Body of pancreas (tissue), 4 donors: ENCODE measurements around the gene ATG2A. TPM values are rescaled to one million over a fixed set of nuclear protein-coding genes. Genes with fewer than 3 reads are reported as not detected.
A peak's percentile ranks its signal among the peaks of the same experiment; 100 is the strongest.

Experiments
- ATAC-seq: fragments of 150-250 bp; one replicate; pipeline ENCODE4 v1.9.1; 2016
- DNase-seq, 4 donors: peaks; one replicate each; pipeline ENCODE4 v3.0.0-alpha.2; 2019
- H3K27ac ChIP-seq, 4 donors: fragments of 200-600 bp; sonication (generic); 1 replicate in 3 of 4; 2 replicates in 1 of 4; pipeline versions ENCODE4 v1.5.1 to v1.6.1; 2016 to 2019; ENCODE audit warnings: mild to moderate bottlenecking in 1 of 4, mixed read lengths in 1 of 4, moderate library complexity in 1 of 4
- H3K27me3 ChIP-seq, 2 donors: fragments of 200-600 bp; sonication (generic); one replicate each; pipeline ENCODE4 v1.6.0; 2016; ENCODE audit warnings: mild to moderate bottlenecking in 1 of 2
- H3K36me3 ChIP-seq, 2 donors: fragments of 200-600 bp; sonication (generic); replicated peaks in 1 of 2; 2 replicates each; pipeline ENCODE4 v1.5.1; 2016; ENCODE audit warnings: low read depth in 2 of 2; ENCODE audit not compliant: insufficient read depth in 1 of 2
- H3K4me1 ChIP-seq: fragments of 200-600 bp; sonication (generic); one replicate; pipeline ENCODE4 v1.6.0; 2016
- H3K4me3 ChIP-seq, 2 donors: fragments of 200-600 bp; sonication (generic); 1 replicate in 1 of 2; 2 replicates in 1 of 2; pipeline ENCODE4 v1.5.1; 2016 to 2019
- H3K9me3 ChIP-seq, 3 donors: fragments of 200-600 bp; sonication (generic); 1 replicate in 2 of 3; 2 replicates in 1 of 3; pipeline ENCODE4 v1.5.1; 2016
- CTCF ChIP-seq, 7 experiments: fragments of 450-650 bp in 4 of 7; fragments of 200-600 bp in 3 of 7; sonication (generic) in 3 of 7; IDR thresholded peaks; one replicate each; pipeline ENCODE4 v1.5.1; 2016 to 2019; ENCODE audit warnings: antibody characterized with exemption in 7 of 7
- POLR2A ChIP-seq, 3 donors: fragments of 450-650 bp; IDR thresholded peaks; one replicate each; pipeline ENCODE4 v1.6.1; 2016; ENCODE audit warnings: antibody characterized with exemption in 3 of 3, mild to moderate bottlenecking in 2 of 3
- WGBS, 2 donors: methylation state at CpG; one replicate each; pipeline ENCODE4 v1.1.5; 2017; 5-methylcytosine and 5-hydroxymethylcytosine counted together
- intact Hi-C: fragments of 100-400 bp; cut with DNase I; formaldehyde crosslinking; loops from one replicate; pipeline ENCODE4 v1.15.1; 2023
- total RNA-seq, 2 donors: library from RNA; depleted of rRNA; stranded (reverse); fragments of >200 nt; gene quantifications; one replicate each; pipeline ENCODE4 v1.1.0, GENCODE V29; 2016

The ATG2A gene
- total RNA-seq, 2 donors from 2014 or later: 16.3 to 34.3 TPM

GRCh38 chr11:64888406-64888728, 28.6 kb downstream of the ATG2A start:
- Histone ChIP-seq H3K27me3 (no peaks in the 10 kb centered on the region), H3K27ac (peak overlapping the region; percentile 11 to 64 (median 58)), H3K4me1 (peaks cover 59% of the 10 kb centered on the region), H3K36me3 (no peaks in the 10 kb centered on the region), H3K4me3 (no peak overlapping the region), H3K9me3 (no peaks in the 10 kb centered on the region)
- 48 to 53% methylated on average over 8 of the region's 8 CpGs for WGBS, 2 donors
- no peak for DNase-seq
- ATAC-seq: no peak
- intact Hi-C loops: no loop called here
- TF ChIP-seq CTCF (IDR thresholded peaks at IDR 0.05) (no peak), POLR2A (IDR thresholded peaks at IDR 0.05) (no peak)

GRCh38 chr11:64887757-64888405, 29.1 kb downstream of the ATG2A start:
- peak overlapping the region; percentile 11 to 64 (median 58) for H3K27ac ChIP-seq
- intact Hi-C loops: no loop called here

GRCh38 chr11:64887234-64887756, 29.7 kb downstream of the ATG2A start:
- Histone ChIP-seq H3K36me3 (no peaks in the 10 kb centered on the region), H3K4me3 (no peak overlapping the region), H3K27ac (peak overlapping the region in 3 of 4 donors; percentile 53 to 64 (median 62)), H3K4me1 (peaks cover 48% of the 10 kb centered on the region), H3K9me3 (no peaks in the 10 kb centered on the region), H3K27me3 (no peaks in the 10 kb centered on the region)
- intact Hi-C loops: no loop called here
- DNase-seq (no peak), ATAC-seq (no peak)
- no peak for TF ChIP-seq CTCF (IDR thresholded peaks at IDR 0.05)
- TF ChIP-seq POLR2A (IDR thresholded peaks at IDR 0.05): no peak
- 74 to 78% methylated on average over 8 of the region's 8 CpGs for WGBS, 2 donors

More at GRCh38 chr11:64887757-64888405, 29.1 kb downstream of the ATG2A start:
- ATAC-seq: peak; percentile 85
- Histone ChIP-seq H3K27me3 (no peaks in the 10 kb centered on the region), H3K36me3 (no peaks in the 10 kb centered on the region), H3K4me3 (no peak overlapping the region), H3K9me3 (no peaks in the 10 kb centered on the region), H3K4me1 (peaks cover 54% of the 10 kb centered on the region)
- WGBS, 2 donors: 7 to 11% methylated on average over 14 to 34 of the region's 34 CpGs
- peak; percentile 88 to 98 (median 93) for TF ChIP-seq CTCF (IDR thresholded peaks at IDR 0.05)
- TF ChIP-seq POLR2A (IDR thresholded peaks at IDR 0.05): peak in 2 of 3 donors; percentile 13 to 23
- peak; percentile 76 to 85 (median 82) for DNase-seq

- TF ChIP-seq CTCF (IDR thresholded peaks at IDR 0.05): no peak
- no peak for TF ChIP-seq POLR2A (IDR thresholded peaks at IDR 0.05)
- Histone ChIP-seq H3K36me3 (no peaks in the 10 kb centered on the region), H3K4me3 (no peak overlapping the region), H3K27ac (no peak overlapping the region), H3K27me3 (no peaks in the 10 kb centered on the region), H3K9me3 (no peaks in the 10 kb centered on the region), H3K4me1 (peaks cover 31% of the 10 kb centered on the region)
- intact Hi-C loops: no loop called here
- 61 to 75% methylated on average over 8 to 15 of the region's 15 CpGs for WGBS, 2 donors
- no peak for DNase-seq
- no peak for ATAC-seq
Observed at GRCh38 chr11:64885367-64886286, 31.4 kb downstream of the ATG2A start.
